SU-DHL-6 (cell line): ENCODE data around the gene DCAF15.

Experiments
- H2AFZ ChIP-seq: fragments of 200-600 bp; sonication (generic); 2 replicates; pipeline ENCODE4 v1.6.1; 2014; ENCODE audit warnings: low read depth, mild to moderate bottlenecking, moderate library complexity, mixed read lengths, antibody characterized with exemption, low read length; ENCODE audit not compliant: severe bottlenecking
- H3F3A ChIP-seq: fragments of 200-600 bp; shearing (Covaris generic); 2 replicates; pipeline ENCODE4 v1.6.0; 2016; ENCODE audit warnings: antibody characterized with exemption, mild to moderate bottlenecking; ENCODE audit not compliant: insufficient read depth
- H3K27ac ChIP-seq: fragments of 200-600 bp; sonication (generic); 2 replicates; pipeline ENCODE4 v1.5.1; 2016; ENCODE audit warnings: low read depth, mild to moderate bottlenecking, low read length, moderate library complexity, mixed read lengths
- H3K27me3 ChIP-seq: fragments of 200-600 bp; sonication (generic), shearing (Covaris generic); 2 replicates; pipeline ENCODE4 v1.6.0; 2014; ENCODE audit warnings: mild to moderate bottlenecking, low read length
- H3K36me3 ChIP-seq: fragments of 200-600 bp; sonication (generic); 2 replicates; pipeline ENCODE4 v1.6.1; 2014; ENCODE audit warnings: mild to moderate bottlenecking, low read length, mixed read lengths
- H3K4me2 ChIP-seq: fragments of 300-600, 200-600 bp; shearing (Covaris generic), sonication (generic); 2 replicates; pipeline ENCODE4 v1.6.0; 2014; ENCODE audit warnings: low read length, low read depth, mild to moderate bottlenecking; ENCODE audit not compliant: poor library complexity, severe bottlenecking
- H3K4me3 ChIP-seq: fragments of 200-600 bp; sonication (generic); 2 replicates; pipeline ENCODE4 v1.5.1; 2014; ENCODE audit warnings: antibody characterized with exemption, low read length, mild to moderate bottlenecking, mixed read lengths; ENCODE audit not compliant: insufficient read depth, poor library complexity, severe bottlenecking
- H3K79me2 ChIP-seq: fragments of 200-600 bp; sonication (generic); 2 replicates; pipeline ENCODE4 v1.6.1; 2014; ENCODE audit warnings: mild to moderate bottlenecking, low read length, moderate library complexity; ENCODE audit not compliant: insufficient read depth
- H3K9ac ChIP-seq: fragments of 200-600 bp; sonication (generic); 2 replicates; pipeline ENCODE4 v1.7.0; 2014; ENCODE audit warnings: mild to moderate bottlenecking, low read length
- H3K9me2 ChIP-seq: fragments of 200-600 bp; sonication (generic); replicated peaks from 2 replicates; pipeline ENCODE4 v1.6.1; 2014; ENCODE audit warnings: low read length; ENCODE audit not compliant: insufficient read depth
- H3K9me3 ChIP-seq: fragments of 200-600 bp; sonication (generic); 2 replicates; pipeline ENCODE4 v1.6.1; 2014; ENCODE audit warnings: low read length, mixed read lengths; ENCODE audit not compliant: insufficient read depth
- H4K20me1 ChIP-seq: fragments of 200-600 bp; sonication (generic); 2 replicates; pipeline ENCODE4 v1.6.1; 2014; ENCODE audit warnings: low read depth, mild to moderate bottlenecking, antibody characterized with exemption, low read length, moderate library complexity, mixed read lengths
- CTCF ChIP-seq: fragments of 200-600 bp; sonication (generic); IDR thresholded peaks from one replicate; pipeline ENCODE4 v1.5.1; 2017; ENCODE audit warnings: antibody characterized with exemption, mild to moderate bottlenecking, low read length, moderate library complexity; ENCODE audit not compliant: insufficient read depth, poor library complexity, severe bottlenecking
- EZH2phosphoT487 ChIP-seq: fragments of 200-600 bp; sonication (generic), shearing (Covaris generic); conservative IDR thresholded peaks from 2 replicates; pipeline ENCODE4 v1.6.1; 2018; ENCODE audit warnings: mild to moderate bottlenecking, antibody characterized with exemption, low read length, moderate library complexity, mixed read lengths

DCAF15 gene

GRCh38 chr19:13995017-13995728, 42.9 kb downstream of the DCAF15 start:
- no peak overlapping the region for H2AFZ ChIP-seq
- peaks cover 3% of the 10 kb centered on the region; the same call in 1 of the 2 replicates for H3K9me3 ChIP-seq
- no peaks in the 10 kb centered on the region for H3K36me3 ChIP-seq
- H3K9me2 ChIP-seq, result no peaks in the 10 kb centered on the region
- H3K79me2 ChIP-seq, result no peaks in the 10 kb centered on the region; the same call in 1 of the 2 replicates
- no peak overlapping the region for H3K9ac ChIP-seq
- no peaks in the 10 kb centered on the region for H4K20me1 ChIP-seq
- TF ChIP-seq EZH2phosphoT487 (no peak), CTCF (no peak)
- no peaks in the 10 kb centered on the region for H3K27me3 ChIP-seq
- H3K4me2 ChIP-seq, result no peak overlapping the region
- H3K4me3 ChIP-seq, result no peak overlapping the region
- no peak overlapping the region for H3K27ac ChIP-seq
- no peaks in the 10 kb centered on the region for H3F3A ChIP-seq

- TF ChIP-seq CTCF (no peak), EZH2phosphoT487 (no peak)
- no peaks in the 10 kb centered on the region for H3K36me3 ChIP-seq
- H3K4me2 ChIP-seq, result no peak overlapping the region
- H3K27ac ChIP-seq, result no peak overlapping the region
- H3K9ac ChIP-seq, result no peak overlapping the region
- H2AFZ ChIP-seq, result no peak overlapping the region
- H4K20me1 ChIP-seq, result no peaks in the 10 kb centered on the region
- H3K9me3 ChIP-seq, result peaks cover 3% of the 10 kb centered on the region; the same call in 1 of the 2 replicates
- no peak overlapping the region for H3K4me3 ChIP-seq
- no peaks in the 10 kb centered on the region for H3K27me3 ChIP-seq
- H3F3A ChIP-seq, result no peaks in the 10 kb centered on the region
- H3K79me2 ChIP-seq, result no peaks in the 10 kb centered on the region; the same call in 1 of the 2 replicates
- H3K9me2 ChIP-seq, result no peaks in the 10 kb centered on the region
Measured at GRCh38 chr19:13995878-13996765, 43.8 kb downstream of the DCAF15 start.

DNA sequence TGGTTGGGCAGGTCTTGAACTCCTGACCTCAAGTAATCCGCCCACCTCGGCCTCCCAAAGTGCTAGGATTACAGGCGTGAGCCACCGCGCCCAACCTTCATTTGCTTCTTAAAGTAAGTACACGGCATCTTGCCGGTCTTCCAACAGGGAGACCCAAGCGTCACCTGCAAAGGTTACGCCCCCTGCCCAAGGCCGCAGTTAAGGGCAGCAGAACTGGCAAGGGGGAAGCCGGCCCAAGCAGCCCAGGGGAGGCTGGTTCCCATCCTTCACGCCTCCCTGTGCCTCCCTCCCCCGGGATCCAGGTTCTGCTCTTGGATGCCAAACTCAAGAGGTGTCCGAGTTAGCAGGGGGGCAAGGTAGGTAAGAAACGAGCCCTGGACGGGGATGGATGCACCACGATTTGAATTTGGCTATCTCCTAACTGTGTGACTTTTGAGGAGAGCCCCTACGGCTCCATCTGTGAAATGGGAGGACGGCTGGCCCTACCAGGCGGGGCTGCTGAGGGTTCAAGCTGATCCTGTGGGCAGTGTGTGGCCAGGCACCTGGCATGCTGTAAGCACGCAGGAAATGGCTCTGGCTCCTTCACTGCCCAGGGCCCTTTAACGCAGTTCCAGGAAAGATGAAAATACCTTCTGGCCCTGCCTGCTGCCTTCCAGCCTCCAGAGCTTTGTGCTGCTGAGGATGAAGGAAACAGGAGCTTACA, 44.8 kb downstream of the DCAF15 start:
- H3K27ac ChIP-seq, result no peak overlapping the region
- H3K4me2 ChIP-seq, result no peak overlapping the region
- no peaks in the 10 kb centered on the region for H4K20me1 ChIP-seq
- TF ChIP-seq EZH2phosphoT487 (no peak), CTCF (no peak)
- H3K9me3 ChIP-seq, result peaks cover 3% of the 10 kb centered on the region; the same call in 1 of the 2 replicates
- no peaks in the 10 kb centered on the region for H3K36me3 ChIP-seq
- H3F3A ChIP-seq, result no peaks in the 10 kb centered on the region
- no peak overlapping the region for H3K4me3 ChIP-seq
- peaks cover 4% of the 10 kb centered on the region; the same call in 1 of the 2 replicates for H3K79me2 ChIP-seq
- H3K9ac ChIP-seq, result no peak overlapping the region
- H3K9me2 ChIP-seq, result no peaks in the 10 kb centered on the region
- no peaks in the 10 kb centered on the region for H3K27me3 ChIP-seq
- no peak overlapping the region for H2AFZ ChIP-seq
